Measurements from ENCODE around the gene MRPS18C. TPM values are rescaled to one million over a fixed set of nuclear protein-coding genes. Genes with fewer than 3 reads are reported as not detected.

MRPS18C gene
- total and polyA plus RNA-seq, 8 donors = 28.5 to 61.4 (median 53.2) TPM

DNA sequence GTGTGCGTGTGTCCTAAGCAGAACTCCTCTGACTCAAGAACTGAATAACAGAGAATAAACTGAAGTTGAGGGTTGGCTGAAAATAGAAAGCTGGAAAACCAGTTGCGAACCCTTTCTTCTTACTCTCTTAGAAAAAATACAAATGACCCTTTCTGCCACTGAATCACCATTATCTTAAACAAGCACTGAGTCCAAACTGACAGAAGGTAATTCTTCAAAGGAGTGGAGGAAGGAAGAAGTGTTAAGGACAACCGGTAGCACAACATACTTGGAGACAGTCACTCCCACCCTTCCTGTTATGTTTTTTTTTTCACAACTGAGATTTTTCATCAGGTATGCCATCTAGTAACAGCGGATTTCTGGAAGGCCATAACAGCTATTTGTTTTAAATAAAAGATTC, 38.3 kb upstream of the MRPS18C start:
- Histone ChIP-seq H3K9me3 (no peaks in the 10 kb centered on the region), H3K36me3 (peaks cover 0 to 83% of the 10 kb centered on the region in 2 donors), H3K4me3 (no peak overlapping the region), H3K27me3 (no peaks in the 10 kb centered on the region), H3K4me1 (no peaks in the 10 kb centered on the region), H3K27ac (no peak overlapping the region)
- ATAC-seq (no peak), DNase-seq (peak in 1 of 4 donors; percentile 1)
- intact Hi-C loops (cut with DNase I) = no loop called here
- TF ChIP-seq, protein P1, sequence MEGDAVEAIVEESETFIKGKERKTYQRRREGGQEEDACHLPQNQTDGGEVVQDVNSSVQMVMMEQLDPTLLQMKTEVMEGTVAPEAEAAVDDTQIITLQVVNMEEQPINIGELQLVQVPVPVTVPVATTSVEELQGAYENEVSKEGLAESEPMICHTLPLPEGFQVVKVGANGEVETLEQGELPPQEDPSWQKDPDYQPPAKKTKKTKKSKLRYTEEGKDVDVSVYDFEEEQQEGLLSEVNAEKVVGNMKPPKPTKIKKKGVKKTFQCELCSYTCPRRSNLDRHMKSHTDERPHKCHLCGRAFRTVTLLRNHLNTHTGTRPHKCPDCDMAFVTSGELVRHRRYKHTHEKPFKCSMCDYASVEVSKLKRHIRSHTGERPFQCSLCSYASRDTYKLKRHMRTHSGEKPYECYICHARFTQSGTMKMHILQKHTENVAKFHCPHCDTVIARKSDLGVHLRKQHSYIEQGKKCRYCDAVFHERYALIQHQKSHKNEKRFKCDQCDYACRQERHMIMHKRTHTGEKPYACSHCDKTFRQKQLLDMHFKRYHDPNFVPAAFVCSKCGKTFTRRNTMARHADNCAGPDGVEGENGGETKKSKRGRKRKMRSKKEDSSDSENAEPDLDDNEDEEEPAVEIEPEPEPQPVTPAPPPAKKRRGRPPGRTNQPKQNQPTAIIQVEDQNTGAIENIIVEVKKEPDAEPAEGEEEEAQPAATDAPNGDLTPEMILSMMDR (IDR thresholded peaks at IDR 0.05) = no peak

DNA sequence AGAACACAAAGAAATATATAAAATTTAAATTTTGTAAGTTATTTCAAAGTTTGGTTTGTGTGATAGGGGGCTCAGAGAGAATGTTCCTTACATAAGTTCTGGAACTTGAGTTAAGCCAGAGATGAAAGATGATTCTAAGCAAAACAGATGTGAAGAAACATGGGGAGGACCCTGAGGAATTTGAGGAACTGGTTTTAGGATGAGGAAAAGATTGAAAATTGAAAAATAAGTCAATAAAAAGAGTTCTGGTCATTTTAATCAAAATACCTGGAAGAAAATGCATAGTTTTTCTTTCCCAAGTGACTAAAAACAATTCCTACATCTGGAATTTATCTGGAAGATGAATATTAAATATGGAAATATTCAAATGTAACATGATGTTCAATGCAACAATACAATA, 37.6 kb upstream of the MRPS18C start:
- Histone ChIP-seq H3K4me3 (no peak overlapping the region), H3K27me3 (no peaks in the 10 kb centered on the region), H3K9me3 (no peaks in the 10 kb centered on the region), H3K36me3 (peaks cover 0 to 83% of the 10 kb centered on the region in 2 donors), H3K27ac (no peak overlapping the region), H3K4me1 (no peaks in the 10 kb centered on the region)
- DNase-seq (no peak), ATAC-seq (no peak)
- intact Hi-C loops (cut with DNase I) = no loop called here
- TF ChIP-seq, protein P1 (IDR thresholded peaks at IDR 0.05) = no peak

DNA sequence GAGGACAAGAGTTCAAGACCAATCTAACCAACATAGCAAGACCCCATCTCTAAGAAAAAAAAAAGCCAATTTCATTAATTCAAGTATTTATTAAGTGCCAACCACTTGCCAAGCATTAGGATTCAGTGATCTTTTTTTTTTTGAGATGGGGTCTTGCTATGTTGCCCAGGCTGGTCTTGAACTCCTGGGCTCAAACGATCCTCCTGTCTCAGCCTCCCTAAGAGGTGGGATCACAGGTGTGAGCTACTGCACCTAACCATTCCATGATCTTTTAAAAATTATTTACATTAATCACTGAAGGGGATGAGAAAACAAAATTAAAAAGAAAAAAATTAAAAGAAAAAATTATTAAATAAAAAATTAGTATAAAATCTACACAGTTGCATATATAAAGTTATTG, 24.7 kb upstream of the MRPS18C start:
- no peak for DNase-seq
- Histone ChIP-seq H3K27ac (no peak overlapping the region), H3K36me3 (peaks cover 1 to 87% of the 10 kb centered on the region in 2 donors), H3K4me1 (no peaks in the 10 kb centered on the region), H3K9me3 (no peaks in the 10 kb centered on the region), H3K27me3 (no peaks in the 10 kb centered on the region), H3K4me3 (no peak overlapping the region)
- TF ChIP-seq, protein P1 (IDR thresholded peaks at IDR 0.05) = no peak
- ATAC-seq = no peak
- intact Hi-C loops (cut with DNase I) = no loop called here

DNA sequence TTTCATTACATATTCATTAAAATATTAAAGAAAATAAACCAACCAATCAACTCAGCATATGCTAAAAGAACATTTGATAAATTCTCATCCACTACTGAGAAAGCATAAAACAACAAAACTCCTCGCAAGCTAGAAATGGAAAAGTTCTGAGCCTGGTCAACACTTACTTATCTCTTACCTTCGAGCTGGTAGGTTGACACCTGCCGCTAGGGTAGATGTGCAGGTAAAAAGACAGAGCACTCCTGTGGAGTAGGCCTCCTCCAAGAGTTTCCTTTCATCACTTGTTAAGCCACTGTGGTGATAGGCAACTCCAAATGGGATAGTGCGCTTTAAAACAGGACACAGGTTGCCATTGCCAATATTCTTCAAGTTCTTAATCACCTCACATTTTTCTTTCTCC, 19.2 kb upstream of the MRPS18C start:
- Histone ChIP-seq H3K4me3 (no peak overlapping the region), H3K27me3 (no peaks in the 10 kb centered on the region), H3K9me3 (no peaks in the 10 kb centered on the region), H3K36me3 (peaks cover 0 to 80% of the 10 kb centered on the region in 2 donors), H3K27ac (no peak overlapping the region), H3K4me1 (no peaks in the 10 kb centered on the region)
- intact Hi-C loops (cut with DNase I) = no loop called here
- ATAC-seq = no peak
- TF ChIP-seq, protein P1 (IDR thresholded peaks at IDR 0.05) = no peak
- DNase-seq = no peak

DNA sequence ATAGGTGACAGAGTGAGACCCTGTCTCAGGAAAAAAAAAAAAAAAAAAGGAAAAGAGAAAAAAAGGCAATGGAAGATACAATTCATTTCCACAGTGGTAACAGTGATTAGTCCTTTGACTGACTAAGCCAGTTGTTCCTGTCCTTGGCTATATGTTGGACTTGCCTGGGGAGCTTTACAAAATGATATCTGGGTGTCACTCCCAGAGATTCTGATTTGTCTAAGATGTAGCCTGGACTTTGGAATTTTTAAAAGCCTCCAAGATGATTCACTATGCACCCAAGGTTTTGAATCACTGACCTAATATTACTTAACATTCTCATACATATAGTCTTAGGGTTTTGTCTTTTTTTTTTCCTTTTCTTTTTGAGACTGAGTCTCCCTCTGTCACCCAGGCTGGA, 17.1 kb upstream of the MRPS18C start:
- H3K4me1 ChIP-seq = no peaks in the 10 kb centered on the region
- TF ChIP-seq, protein P1 (IDR thresholded peaks at IDR 0.05) = no peak
- H3K27me3 ChIP-seq = no peaks in the 10 kb centered on the region
- no peaks in the 10 kb centered on the region for H3K9me3 ChIP-seq
- no peak for DNase-seq
- H3K4me3 ChIP-seq = no peak overlapping the region
- ATAC-seq = no peak
- intact Hi-C loops (cut with DNase I) = no loop called here
- H3K27ac ChIP-seq = no peak overlapping the region
- H3K36me3 ChIP-seq = peaks cover 0 to 85% of the 10 kb centered on the region in 2 donors
